Astrocyte of the cerebellum (primary cell): ENCODE data around the gene SNX33.
"Not testable (repeated sequence)": the region's sequence is repeated elsewhere in the genome, so short reads cannot be mapped to it uniquely, and the experiment has no call there.

Source experiments
- DNase-seq: peaks from one replicate; pipeline ENCODE4 v3.0.0-alpha.2; 2011; ENCODE audit warnings: low read depth
- H3K4me3 ChIP-seq: 2 replicates; pipeline ENCODE4 v1.5.1; 2011; ENCODE audit warnings: mild to moderate bottlenecking, low read depth, low read length, moderate library complexity
- in situ Hi-C: cut with HindIII; loops from 2 replicates; pipeline ENCODE4 v1.10.0; 2017; ENCODE audit warnings: low sequenced_read_pairs
- TF ChIP-seq, protein P1 (sequence below): IDR thresholded peaks from 2 replicates; pipeline ENCODE4 v1.5.1; 2012; ENCODE audit warnings: low read length, low read depth, moderate library complexity, mild to moderate bottlenecking; ENCODE audit errors: missing control alignments

The SNX33 gene

GRCh38 chr15:75684648-75685047 is 36.9 kb downstream of the SNX33 start:
- H3K4me3 ChIP-seq: no peak overlapping the region
- TF ChIP-seq, protein P1, sequence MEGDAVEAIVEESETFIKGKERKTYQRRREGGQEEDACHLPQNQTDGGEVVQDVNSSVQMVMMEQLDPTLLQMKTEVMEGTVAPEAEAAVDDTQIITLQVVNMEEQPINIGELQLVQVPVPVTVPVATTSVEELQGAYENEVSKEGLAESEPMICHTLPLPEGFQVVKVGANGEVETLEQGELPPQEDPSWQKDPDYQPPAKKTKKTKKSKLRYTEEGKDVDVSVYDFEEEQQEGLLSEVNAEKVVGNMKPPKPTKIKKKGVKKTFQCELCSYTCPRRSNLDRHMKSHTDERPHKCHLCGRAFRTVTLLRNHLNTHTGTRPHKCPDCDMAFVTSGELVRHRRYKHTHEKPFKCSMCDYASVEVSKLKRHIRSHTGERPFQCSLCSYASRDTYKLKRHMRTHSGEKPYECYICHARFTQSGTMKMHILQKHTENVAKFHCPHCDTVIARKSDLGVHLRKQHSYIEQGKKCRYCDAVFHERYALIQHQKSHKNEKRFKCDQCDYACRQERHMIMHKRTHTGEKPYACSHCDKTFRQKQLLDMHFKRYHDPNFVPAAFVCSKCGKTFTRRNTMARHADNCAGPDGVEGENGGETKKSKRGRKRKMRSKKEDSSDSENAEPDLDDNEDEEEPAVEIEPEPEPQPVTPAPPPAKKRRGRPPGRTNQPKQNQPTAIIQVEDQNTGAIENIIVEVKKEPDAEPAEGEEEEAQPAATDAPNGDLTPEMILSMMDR: no peak
- in situ Hi-C loops: no loop called here
- DNase-seq: no peak

- no peak overlapping the region for H3K4me3 ChIP-seq
- no peak for DNase-seq
- TF ChIP-seq, protein P1: no peak
- in situ Hi-C loops: no loop called here
Measured at GRCh38 chr15:75685195-75685594, 37.5 kb downstream of the SNX33 start.

- TF ChIP-seq, protein P1: peak; percentile 63
- in situ Hi-C loops, H3K4me3 ChIP-seq, DNase-seq: not testable (repeated sequence)
Measured at GRCh38 chr15:75686212-75686642, 38.5 kb downstream of the SNX33 start.

- in situ Hi-C loops: no loop called here
- TF ChIP-seq, protein P1: no peak
- H3K4me3 ChIP-seq: no peak overlapping the region
- DNase-seq: no peak
Measured at GRCh38 chr15:75687486-75688277, 40.0 kb downstream of the SNX33 start.

DNA sequence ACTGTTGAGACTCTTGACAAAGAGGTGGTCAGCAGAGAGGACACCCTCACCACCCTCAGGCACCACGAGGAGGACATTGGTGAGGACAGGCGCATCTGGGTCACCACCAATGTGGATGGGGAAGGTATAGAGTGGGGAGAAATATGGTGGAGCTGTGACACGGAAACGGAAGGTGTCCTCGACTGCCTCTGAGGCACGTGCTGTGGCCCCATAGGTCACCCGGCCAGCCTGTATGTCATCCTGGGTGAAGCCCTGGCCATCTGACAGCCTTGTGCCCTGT is 40.5 kb downstream of the SNX33 start:
- TF ChIP-seq, protein P1: no peak
- in situ Hi-C loops: no loop called here
- no peak for DNase-seq
- H3K4me3 ChIP-seq: no peak overlapping the region

- no peak for DNase-seq
- TF ChIP-seq, protein P1: no peak
- in situ Hi-C loops: no loop called here
- H3K4me3 ChIP-seq: no peak overlapping the region
Measured at GRCh38 chr15:75688831-75689230, 41.1 kb downstream of the SNX33 start.

- DNase-seq, H3K4me3 ChIP-seq, in situ Hi-C loops: not testable (repeated sequence)
Measured at GRCh38 chr15:75689429-75689828, 41.7 kb downstream of the SNX33 start.

DNA sequence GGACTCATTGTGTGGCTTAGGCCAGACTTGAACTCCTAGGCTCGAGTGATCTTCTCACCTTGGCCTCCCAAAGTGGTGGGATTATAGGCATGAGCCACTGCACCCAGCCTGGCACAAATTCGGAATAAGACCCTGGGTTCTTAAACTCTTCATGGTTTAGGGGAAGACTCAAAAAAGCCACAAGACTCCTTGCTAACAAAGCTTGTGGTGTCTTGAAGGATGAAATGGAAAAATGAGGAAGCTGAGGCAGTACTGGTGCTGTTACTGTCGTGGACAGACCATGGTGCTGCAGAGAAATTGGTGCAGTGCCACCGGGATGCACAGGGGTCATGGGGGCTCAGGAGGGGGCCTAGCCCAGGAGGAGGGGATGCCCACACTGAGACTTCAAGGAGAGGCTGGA is 44.6 kb downstream of the SNX33 start:
- DNase-seq, in situ Hi-C loops, H3K4me3 ChIP-seq: not testable (repeated sequence)

GRCh38 chr15:75693028-75693427 is 45.3 kb downstream of the SNX33 start:
- H3K4me3 ChIP-seq, DNase-seq, in situ Hi-C loops: not testable (repeated sequence)
